ENCODE data around the gene DYDC2. TPM values are rescaled to one million over a fixed set of nuclear protein-coding genes. Genes with fewer than 3 reads are reported as not detected.

DYDC2 gene
- total RNA-seq, 1 donor from 2014 or later = not detected

DNA sequence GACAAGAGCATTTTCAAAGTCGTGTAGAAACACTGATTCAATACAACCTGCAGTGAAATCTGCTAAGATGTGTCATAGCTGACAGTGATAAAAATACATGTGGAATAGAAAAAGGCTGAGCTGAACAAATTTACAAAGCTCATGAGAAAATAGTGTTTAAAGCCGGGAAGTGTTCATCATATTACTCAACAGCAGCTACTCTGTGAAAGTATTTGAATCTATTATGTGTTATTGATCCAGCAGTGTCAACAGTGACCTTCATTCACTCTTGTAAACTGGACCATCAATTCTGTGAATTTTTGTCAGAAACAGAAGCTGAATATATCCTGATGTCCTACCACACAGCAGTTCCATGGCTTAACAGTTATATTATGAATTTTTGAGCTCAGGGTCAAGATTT, 11.7 kb upstream of the DYDC2 start:
- no peak overlapping the region for H3K4me2 ChIP-seq (ENCODE audit: low read length)
- H3K36me3 ChIP-seq (ENCODE audit: insufficient read depth, low read length) = no peaks in the 10 kb centered on the region
- no peaks in the 10 kb centered on the region for H4K20me1 ChIP-seq (ENCODE audit: insufficient read depth, low read length)
- no peak overlapping the region for H3K27ac Mint-ChIP-seq (ENCODE audit: unreplicated experiment)
- H3K4me1 Mint-ChIP-seq (ENCODE audit: low read depth, unreplicated experiment) = peaks cover 5% of the 10 kb centered on the region
- FAIRE-seq (no peak), DNase-seq (ENCODE audit: low read depth) (no peak)
- H3K27ac ChIP-seq (ENCODE audit: low read depth, low read length) = no peak overlapping the region
- no peaks in the 10 kb centered on the region for H3K36me3 Mint-ChIP-seq (ENCODE audit: low read depth, unreplicated experiment)
- H3K9me3 Mint-ChIP-seq (ENCODE audit: unreplicated experiment) = no peaks in the 10 kb centered on the region
- no peaks in the 10 kb centered on the region for H3K9me3 ChIP-seq (ENCODE audit: insufficient read depth, low read depth, low read length)
- no peaks in the 10 kb centered on the region for H3K4me1 ChIP-seq (ENCODE audit: insufficient read depth, low read length)
- no peaks in the 10 kb centered on the region for H3K79me2 ChIP-seq (ENCODE audit: insufficient read depth, low read length)
- H3K4me3 ChIP-seq (ENCODE audit: insufficient read depth, low read depth, low read length) = no peak overlapping the region
- H3K9ac ChIP-seq (ENCODE audit: low read length) = no peak overlapping the region
- no peaks in the 10 kb centered on the region for H3K27me3 Mint-ChIP-seq (ENCODE audit: low read depth, unreplicated experiment)
- TF ChIP-seq, protein P1, sequence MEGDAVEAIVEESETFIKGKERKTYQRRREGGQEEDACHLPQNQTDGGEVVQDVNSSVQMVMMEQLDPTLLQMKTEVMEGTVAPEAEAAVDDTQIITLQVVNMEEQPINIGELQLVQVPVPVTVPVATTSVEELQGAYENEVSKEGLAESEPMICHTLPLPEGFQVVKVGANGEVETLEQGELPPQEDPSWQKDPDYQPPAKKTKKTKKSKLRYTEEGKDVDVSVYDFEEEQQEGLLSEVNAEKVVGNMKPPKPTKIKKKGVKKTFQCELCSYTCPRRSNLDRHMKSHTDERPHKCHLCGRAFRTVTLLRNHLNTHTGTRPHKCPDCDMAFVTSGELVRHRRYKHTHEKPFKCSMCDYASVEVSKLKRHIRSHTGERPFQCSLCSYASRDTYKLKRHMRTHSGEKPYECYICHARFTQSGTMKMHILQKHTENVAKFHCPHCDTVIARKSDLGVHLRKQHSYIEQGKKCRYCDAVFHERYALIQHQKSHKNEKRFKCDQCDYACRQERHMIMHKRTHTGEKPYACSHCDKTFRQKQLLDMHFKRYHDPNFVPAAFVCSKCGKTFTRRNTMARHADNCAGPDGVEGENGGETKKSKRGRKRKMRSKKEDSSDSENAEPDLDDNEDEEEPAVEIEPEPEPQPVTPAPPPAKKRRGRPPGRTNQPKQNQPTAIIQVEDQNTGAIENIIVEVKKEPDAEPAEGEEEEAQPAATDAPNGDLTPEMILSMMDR (IDR thresholded peaks at IDR 0.05; ENCODE audit: insufficient read depth, low read depth, low read length) = no peak
- no peak for TF ChIP-seq EZH2 (IDR thresholded peaks at IDR 0.05; ENCODE audit: insufficient read depth, low read length)
- no peak overlapping the region for H2AFZ ChIP-seq (ENCODE audit: low read depth, low read length)
- no peaks in the 10 kb centered on the region for H3K27me3 ChIP-seq (ENCODE audit: insufficient read depth, low read length)
- H3K4me3 Mint-ChIP-seq (ENCODE audit: unreplicated experiment) = no peak overlapping the region

DNA sequence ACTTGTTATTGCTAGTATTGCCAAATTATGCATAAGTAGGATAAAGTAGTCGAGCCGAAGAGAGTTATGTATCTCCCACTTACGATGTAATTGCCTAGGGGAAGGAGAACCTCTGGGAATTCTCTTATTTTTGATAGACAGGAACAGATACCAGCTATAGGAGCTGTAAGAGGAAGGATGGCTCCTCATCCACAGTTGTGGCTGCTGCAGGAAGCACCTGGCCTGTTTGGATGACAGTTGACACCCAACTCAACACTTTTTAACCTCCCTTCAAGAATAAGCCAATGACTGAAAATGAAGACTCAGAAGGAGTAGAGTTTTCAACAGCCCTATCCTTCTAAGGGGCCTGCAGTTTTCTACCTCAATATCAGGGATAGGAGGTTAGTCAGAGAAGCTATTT, 6.3 kb upstream of the DYDC2 start:
- no peaks in the 10 kb centered on the region for H3K9me3 ChIP-seq (ENCODE audit: insufficient read depth, low read depth, low read length)
- Mint-ChIP-seq H3K36me3 (ENCODE audit: low read depth, unreplicated experiment) (no peaks in the 10 kb centered on the region), H3K27me3 (ENCODE audit: low read depth, unreplicated experiment) (no peaks in the 10 kb centered on the region), H3K9me3 (ENCODE audit: unreplicated experiment) (no peaks in the 10 kb centered on the region), H3K4me3 (ENCODE audit: unreplicated experiment) (no peak overlapping the region), H3K4me1 (ENCODE audit: low read depth, unreplicated experiment) (peaks cover 10% of the 10 kb centered on the region), H3K27ac (ENCODE audit: unreplicated experiment) (no peak overlapping the region)
- H2AFZ ChIP-seq (ENCODE audit: low read depth, low read length) = no peak overlapping the region
- DNase-seq (ENCODE audit: low read depth) (no peak), FAIRE-seq (no peak)
- H4K20me1 ChIP-seq (ENCODE audit: insufficient read depth, low read length) = no peaks in the 10 kb centered on the region
- no peaks in the 10 kb centered on the region for H3K4me1 ChIP-seq (ENCODE audit: insufficient read depth, low read length)
- no peaks in the 10 kb centered on the region for H3K79me2 ChIP-seq (ENCODE audit: insufficient read depth, low read length)
- no peak overlapping the region for H3K9ac ChIP-seq (ENCODE audit: low read length)
- no peak overlapping the region for H3K27ac ChIP-seq (ENCODE audit: low read depth, low read length)
- TF ChIP-seq, protein P1 (IDR thresholded peaks at IDR 0.05; ENCODE audit: insufficient read depth, low read depth, low read length) = no peak
- no peak for TF ChIP-seq EZH2 (IDR thresholded peaks at IDR 0.05; ENCODE audit: insufficient read depth, low read length)
- no peaks in the 10 kb centered on the region for H3K36me3 ChIP-seq (ENCODE audit: insufficient read depth, low read length)
- peaks cover 3% of the 10 kb centered on the region for H3K27me3 ChIP-seq (ENCODE audit: insufficient read depth, low read length)
- no peak overlapping the region for H3K4me2 ChIP-seq (ENCODE audit: low read length)
- no peak overlapping the region for H3K4me3 ChIP-seq (ENCODE audit: insufficient read depth, low read depth, low read length)

GRCh38 chr10:80351220-80351619, 5.4 kb upstream of the DYDC2 start:
- TF ChIP-seq, protein P1 (IDR thresholded peaks at IDR 0.05; ENCODE audit: insufficient read depth, low read depth, low read length) = no peak
- no peak for TF ChIP-seq EZH2 (IDR thresholded peaks at IDR 0.05; ENCODE audit: insufficient read depth, low read length)
- no peaks in the 10 kb centered on the region for H3K9me3 Mint-ChIP-seq (ENCODE audit: unreplicated experiment)
- H3K4me1 ChIP-seq (ENCODE audit: insufficient read depth, low read length) = no peaks in the 10 kb centered on the region
- no peak overlapping the region for H3K4me3 ChIP-seq (ENCODE audit: insufficient read depth, low read depth, low read length)
- no peaks in the 10 kb centered on the region for H3K36me3 ChIP-seq (ENCODE audit: insufficient read depth, low read length)
- no peaks in the 10 kb centered on the region for H3K9me3 ChIP-seq (ENCODE audit: insufficient read depth, low read depth, low read length)
- H3K4me3 Mint-ChIP-seq (ENCODE audit: unreplicated experiment) = no peak overlapping the region
- peaks cover 10% of the 10 kb centered on the region for H3K4me1 Mint-ChIP-seq (ENCODE audit: low read depth, unreplicated experiment)
- H3K27ac Mint-ChIP-seq (ENCODE audit: unreplicated experiment) = no peak overlapping the region
- FAIRE-seq (no peak), DNase-seq (ENCODE audit: low read depth) (no peak)
- no peaks in the 10 kb centered on the region for H3K36me3 Mint-ChIP-seq (ENCODE audit: low read depth, unreplicated experiment)
- no peak overlapping the region for H3K27ac ChIP-seq (ENCODE audit: low read depth, low read length)
- peaks cover 9% of the 10 kb centered on the region for H3K27me3 Mint-ChIP-seq (ENCODE audit: low read depth, unreplicated experiment)
- H3K27me3 ChIP-seq (ENCODE audit: insufficient read depth, low read length) = peaks cover 12% of the 10 kb centered on the region
- no peak overlapping the region for H3K9ac ChIP-seq (ENCODE audit: low read length)
- no peaks in the 10 kb centered on the region for H3K79me2 ChIP-seq (ENCODE audit: insufficient read depth, low read length)
- H4K20me1 ChIP-seq (ENCODE audit: insufficient read depth, low read length) = no peaks in the 10 kb centered on the region
- H3K4me2 ChIP-seq (ENCODE audit: low read length) = no peak overlapping the region
- no peak overlapping the region for H2AFZ ChIP-seq (ENCODE audit: low read depth, low read length)
